Epithelial cell of prostate (primary cell): ENCODE data around the gene PLD5.
"Not testable (repeated sequence)": the region's sequence is repeated elsewhere in the genome, so short reads cannot be mapped to it uniquely, and the experiment has no call there.

Experiments
- DNase-seq: peaks from one replicate; pipeline ENCODE4 v3.0.0-alpha.2; 2011; ENCODE audit warnings: low read depth, low spot score
- H3K27ac ChIP-seq: fragments of 450-650 bp; 2 replicates; pipeline ENCODE4 v1.5.1; 2017; ENCODE audit warnings: mild to moderate bottlenecking

The PLD5 gene

DNA sequence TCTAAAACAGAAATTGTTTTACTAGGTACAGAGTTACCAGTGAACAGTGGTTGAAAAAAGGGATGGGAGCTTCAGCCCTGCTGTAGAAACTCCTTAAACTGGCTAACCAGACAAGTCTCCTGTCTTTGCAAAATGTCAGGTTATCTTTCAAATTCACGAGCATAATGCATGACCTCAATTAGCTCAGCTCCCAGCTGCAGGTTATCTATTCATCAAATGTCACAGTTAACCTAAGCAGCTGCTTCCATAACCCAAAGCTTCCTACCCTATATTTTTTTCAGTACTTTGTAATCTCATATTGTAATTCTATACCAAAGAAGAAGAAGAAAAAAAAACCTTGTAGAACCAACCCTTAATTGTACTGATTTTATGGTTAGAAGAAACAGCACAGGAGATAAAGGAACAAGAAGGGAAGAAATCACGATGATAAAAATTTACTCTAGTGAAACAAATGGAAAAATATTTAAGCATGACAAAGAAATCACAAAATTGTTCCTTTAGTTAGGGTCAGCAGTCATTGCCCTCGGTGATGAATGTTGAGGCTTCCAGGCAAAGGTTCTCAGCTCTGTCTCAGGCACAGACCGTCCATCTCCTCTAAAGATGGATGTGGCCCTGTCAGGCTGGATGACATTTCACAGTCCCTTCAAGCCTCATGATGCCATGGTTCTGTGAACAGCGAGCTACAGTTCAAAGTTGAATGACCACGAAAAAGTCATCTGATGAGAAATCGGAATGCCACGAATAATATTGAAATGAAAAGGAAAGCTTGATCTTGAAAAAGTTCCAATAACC lies 95.9 kb downstream of the PLD5 start:
- H3K27ac ChIP-seq, result no peak overlapping the region
- no peak for DNase-seq

GRCh38 chr1:242427519-242427918 lies 97.0 kb downstream of the PLD5 start:
- no peak for DNase-seq
- no peak overlapping the region for H3K27ac ChIP-seq

- DNase-seq, result peak; percentile 77
- H3K27ac ChIP-seq, result peak overlapping the region; percentile 22
Observed at GRCh38 chr1:242426271-242426905, 98.1 kb downstream of the PLD5 start.

- no peak for DNase-seq
- H3K27ac ChIP-seq, result no peak overlapping the region
Observed at GRCh38 chr1:242425232-242425631, 99.3 kb downstream of the PLD5 start.

DNA sequence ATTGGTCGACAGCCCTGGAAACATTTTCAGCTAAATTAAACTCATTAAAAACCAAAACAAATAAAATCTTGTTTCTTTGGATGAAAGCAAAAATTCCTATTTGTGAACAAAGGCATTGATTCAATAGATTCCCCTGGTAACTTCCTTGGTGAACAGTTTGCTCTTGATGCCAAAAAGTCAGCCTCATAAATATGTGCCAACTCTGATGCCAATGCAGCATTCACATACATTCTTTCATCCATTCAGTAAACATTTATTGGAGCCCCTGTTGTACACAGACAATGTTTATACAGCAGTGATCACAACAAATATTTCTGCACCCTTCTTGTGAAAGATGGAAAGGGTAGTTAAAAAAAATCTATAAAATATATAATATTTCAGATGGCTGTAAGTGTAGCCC lies 107.8 kb downstream of the PLD5 start:
- H3K27ac ChIP-seq, result no peak overlapping the region
- DNase-seq, result no peak

- no peak for DNase-seq
- no peak overlapping the region for H3K27ac ChIP-seq
Observed at GRCh38 chr1:242412921-242413320, 111.6 kb downstream of the PLD5 start.

- H3K27ac ChIP-seq, result no peak overlapping the region
- DNase-seq, result no peak
Observed at GRCh38 chr1:242411901-242412300, 112.6 kb downstream of the PLD5 start.

- no peak for DNase-seq
- no peak overlapping the region for H3K27ac ChIP-seq
Observed at GRCh38 chr1:242405947-242406346, 118.5 kb downstream of the PLD5 start.

- DNase-seq, result no peak
- no peak overlapping the region for H3K27ac ChIP-seq
Observed at GRCh38 chr1:242404296-242404695, 120.2 kb downstream of the PLD5 start.

DNA sequence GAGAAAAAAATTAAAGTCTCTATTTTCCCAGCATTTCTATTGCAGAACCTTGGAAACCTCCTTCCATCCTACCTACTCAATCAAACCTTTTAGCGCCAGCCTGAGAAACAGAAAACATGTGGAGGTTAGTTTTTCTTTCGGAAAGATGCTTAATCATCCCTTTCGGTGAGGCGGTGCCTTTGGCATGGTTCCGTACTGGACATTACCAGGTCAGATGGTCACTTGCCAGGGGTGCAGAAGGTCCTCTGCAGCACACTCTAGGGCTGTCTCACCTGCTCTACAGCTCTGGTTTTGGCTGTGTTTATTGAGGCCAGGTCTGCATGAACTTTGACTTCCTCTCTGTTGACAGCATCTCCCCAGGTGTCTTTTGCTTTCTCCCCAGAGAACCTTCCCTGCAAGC lies 121.5 kb downstream of the PLD5 start:
- H3K27ac ChIP-seq, result no peak overlapping the region

DNA sequence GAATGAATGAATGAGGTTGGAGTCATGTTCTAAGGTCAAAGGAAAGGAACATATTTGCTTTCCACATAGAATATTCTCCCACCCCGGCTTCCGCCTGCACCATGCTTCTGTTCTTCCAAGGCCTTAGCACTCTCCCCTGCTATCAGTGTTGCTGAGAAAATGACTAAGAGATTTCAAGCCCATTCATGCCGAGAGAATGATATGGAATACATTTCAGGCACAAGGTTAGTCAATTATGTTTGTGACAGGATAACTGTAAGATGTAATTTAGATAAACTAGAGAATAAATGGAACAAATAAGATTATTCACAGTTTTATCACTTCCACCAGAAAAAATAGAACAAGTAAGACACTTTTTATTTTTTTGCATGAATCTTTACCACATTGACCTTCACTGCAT lies 122.6 kb downstream of the PLD5 start:
- DNase-seq, result no peak
- H3K27ac ChIP-seq, result no peak overlapping the region

More for the DNA sequence above, 121.5 kb downstream of the PLD5 start:
- no peak for DNase-seq

DNA sequence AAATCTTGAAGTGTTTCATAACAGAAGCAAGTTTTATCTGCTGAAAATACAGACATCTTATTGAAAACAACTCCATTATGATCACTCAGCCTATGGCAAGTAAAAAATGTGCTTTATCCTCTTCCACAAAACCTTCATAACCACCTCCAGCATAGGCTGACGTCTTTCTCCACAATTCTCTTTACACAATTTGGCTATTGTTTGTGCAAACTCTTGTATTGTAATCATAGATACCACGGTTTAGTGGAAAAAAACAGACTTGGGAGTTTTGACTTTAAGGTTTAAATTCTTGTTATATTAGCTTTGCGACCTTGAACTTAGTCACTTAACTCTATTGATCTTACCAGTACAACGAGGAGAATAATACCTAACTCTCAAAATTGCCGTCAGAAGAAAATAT lies 126.1 kb downstream of the PLD5 start:
- no peak overlapping the region for H3K27ac ChIP-seq
- DNase-seq, result no peak

GRCh38 chr1:242391896-242392295 lies 132.6 kb downstream of the PLD5 start:
- no peak for DNase-seq
- no peak overlapping the region for H3K27ac ChIP-seq

- H3K27ac ChIP-seq, DNase-seq: not testable (repeated sequence)
Observed at GRCh38 chr1:242376121-242376520, 148.4 kb downstream of the PLD5 start.

- not testable (repeated sequence) for DNase-seq, H3K27ac ChIP-seq
Observed at GRCh38 chr1:242350446-242350845, 174.1 kb downstream of the PLD5 start.

DNA sequence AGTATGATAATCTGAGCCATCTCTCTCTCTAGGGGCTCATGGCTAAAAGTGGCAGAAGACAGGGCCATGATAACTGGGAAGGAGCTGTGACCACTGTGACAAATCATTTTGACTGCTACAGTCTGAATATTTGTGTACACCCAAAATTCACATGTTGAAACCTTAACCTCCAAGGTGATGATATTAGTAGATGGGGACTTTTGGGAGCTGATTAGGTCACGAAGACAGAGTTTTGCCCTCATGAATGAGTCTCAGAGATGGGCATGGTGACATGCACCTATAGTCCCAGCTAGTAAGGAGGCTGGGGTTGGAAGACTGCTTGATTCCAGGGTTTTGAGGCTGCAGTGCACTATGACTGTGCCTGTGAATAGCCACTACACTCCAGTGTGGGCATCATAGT lies 174.9 kb downstream of the PLD5 start:
- H3K27ac ChIP-seq, result no peak overlapping the region
- DNase-seq, result no peak

DNA sequence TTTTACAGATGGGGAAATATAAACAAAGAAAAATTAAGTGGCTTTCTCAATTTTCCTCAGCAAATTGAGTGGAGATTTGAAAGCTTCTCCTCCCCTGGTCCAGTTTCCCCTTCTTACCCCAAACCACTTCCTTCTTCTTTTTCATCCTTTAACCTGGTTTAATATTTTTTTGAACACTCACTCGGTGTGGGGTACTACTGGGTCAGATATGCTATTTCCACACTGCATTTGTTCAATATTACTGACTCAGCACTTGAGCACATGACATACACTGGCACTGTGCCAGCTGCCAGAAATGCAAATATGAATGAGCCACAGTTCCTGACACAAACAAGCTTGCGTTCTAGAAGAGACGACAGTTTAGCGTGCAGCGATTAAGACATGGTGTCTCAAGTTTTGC lies 193.6 kb downstream of the PLD5 start:
- not testable (repeated sequence) for DNase-seq, H3K27ac ChIP-seq

- not testable (repeated sequence) for DNase-seq, H3K27ac ChIP-seq
Observed at GRCh38 chr1:242327381-242327780, 197.1 kb downstream of the PLD5 start.

DNA sequence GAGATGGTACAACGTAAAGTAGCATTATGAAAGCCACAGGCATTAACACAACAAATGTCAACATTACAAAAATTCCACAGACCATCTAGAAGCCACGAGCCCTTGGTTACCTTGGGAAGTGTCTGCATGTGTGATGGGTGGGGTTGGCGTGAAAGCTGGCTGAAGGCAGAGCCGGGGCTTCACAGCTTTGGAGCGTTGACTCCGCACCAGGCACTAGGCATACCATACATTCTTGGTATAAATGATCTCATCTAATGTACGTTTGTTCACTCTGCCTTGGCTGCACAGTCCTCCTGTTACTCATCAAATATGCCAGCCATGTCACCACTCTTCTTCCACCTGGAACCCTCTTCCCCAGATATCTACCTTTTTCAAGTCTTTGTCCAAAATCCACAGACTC lies 202.5 kb downstream of the PLD5 start:
- not testable (repeated sequence) for H3K27ac ChIP-seq, DNase-seq

DNA sequence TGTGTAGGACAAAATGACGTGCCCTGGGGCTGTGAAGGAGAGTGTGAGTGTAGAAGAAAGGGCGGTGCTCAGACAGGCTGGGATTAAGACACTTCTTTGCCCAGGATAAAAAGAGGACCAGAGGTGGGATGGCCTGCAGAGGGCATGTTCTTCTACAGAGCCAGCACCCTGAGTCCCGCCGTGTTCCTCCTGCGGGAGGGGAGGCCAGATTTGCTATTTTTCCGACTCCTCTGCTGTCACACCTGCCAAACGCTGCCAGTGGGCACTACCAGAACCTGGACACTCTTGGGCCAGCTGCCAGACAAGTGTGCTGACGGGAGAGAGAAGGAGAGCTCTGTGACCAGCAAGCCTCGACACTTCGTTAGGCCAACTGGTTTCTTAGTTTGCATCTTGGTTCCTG lies 206.4 kb downstream of the PLD5 start:
- DNase-seq, result no peak
- no peak overlapping the region for H3K27ac ChIP-seq

GRCh38 chr1:242314865-242315264 lies 209.6 kb downstream of the PLD5 start:
- DNase-seq, H3K27ac ChIP-seq: not testable (repeated sequence)
